HG03439 (cell line): ENCODE results near the gene HHATL.

Experiments
- ATAC-seq: cut with Tn5 transposase; IDR thresholded peaks from one replicate; pipeline ENCODE4 v1.9.1; 2021; ENCODE audit warnings: mild to moderate bottlenecking, moderate library complexity; ENCODE audit not compliant: unreplicated experiment

The HHATL gene

GRCh38 chr3:42654331-42655201, 48.0 kb downstream of the HHATL start:
- ATAC-seq: no peak

DNA sequence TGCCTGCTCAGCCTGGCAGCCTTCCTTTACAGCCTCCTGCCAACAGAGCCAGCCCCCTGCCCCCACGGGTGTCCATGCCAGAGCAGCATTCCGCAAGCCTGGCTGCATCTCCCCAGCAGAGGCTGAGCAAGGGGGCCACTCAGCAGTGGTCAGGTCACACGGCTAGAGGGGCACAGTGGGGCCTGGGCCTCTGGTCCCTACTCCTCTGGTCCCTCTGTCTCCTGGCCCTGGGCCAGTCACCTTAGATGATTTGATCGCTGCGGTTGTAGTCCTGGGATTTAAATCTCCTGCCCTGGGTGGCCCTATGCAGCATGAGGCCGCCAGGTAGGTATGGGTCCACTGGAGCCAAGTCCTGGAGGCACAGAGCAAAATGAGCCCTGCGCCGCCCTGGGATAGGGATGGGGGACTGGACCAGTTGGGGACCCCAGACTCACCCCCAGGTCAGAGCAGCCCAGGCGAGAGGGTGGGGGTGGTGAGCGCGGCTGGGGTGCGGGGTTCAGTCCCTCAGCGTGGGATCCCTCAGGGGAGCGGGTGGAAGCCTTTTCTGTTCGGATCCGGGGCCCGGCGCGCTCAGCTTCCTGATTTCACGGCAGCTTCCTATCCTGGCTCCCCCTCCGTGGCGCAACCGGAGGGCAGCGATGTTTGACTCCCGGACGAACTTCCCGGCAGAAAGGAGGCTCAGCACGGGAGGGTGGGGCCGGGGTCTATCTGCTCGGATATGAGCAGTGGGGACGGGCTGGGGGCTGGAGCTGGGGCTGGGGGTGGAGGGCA, 48.9 kb downstream of the HHATL start, which contains the start of gene ZBTB47:
Gene ZBTB47 (plus strand): TSS at position 138 of the 771 bp plus-strand sequence. CDS start 4,659 bp downstream, outside the sequence.
- ATAC-seq: no peak

DNA sequence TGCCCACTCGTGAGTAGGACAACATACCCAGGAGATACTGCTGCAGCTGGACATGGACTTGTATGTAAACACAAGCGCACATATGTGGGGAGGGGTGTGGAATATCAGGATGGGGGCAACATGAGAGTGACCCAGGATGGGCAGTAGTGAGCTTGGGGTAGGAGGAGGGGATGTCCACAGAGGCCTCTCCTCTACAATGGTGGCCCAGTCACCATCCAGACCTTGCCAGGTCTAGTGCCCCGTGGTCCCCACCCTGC, 49.4 kb downstream of the HHATL start:
- ATAC-seq: no peak

GRCh38 chr3:42652611-42653302, 49.8 kb downstream of the HHATL start:
- no peak for ATAC-seq

GRCh38 chr3:42652251-42652610, 50.4 kb downstream of the HHATL start:
- ATAC-seq: no peak

GRCh38 chr3:42651248-42652091, 51.1 kb downstream of the HHATL start:
- ATAC-seq: no peak

DNA sequence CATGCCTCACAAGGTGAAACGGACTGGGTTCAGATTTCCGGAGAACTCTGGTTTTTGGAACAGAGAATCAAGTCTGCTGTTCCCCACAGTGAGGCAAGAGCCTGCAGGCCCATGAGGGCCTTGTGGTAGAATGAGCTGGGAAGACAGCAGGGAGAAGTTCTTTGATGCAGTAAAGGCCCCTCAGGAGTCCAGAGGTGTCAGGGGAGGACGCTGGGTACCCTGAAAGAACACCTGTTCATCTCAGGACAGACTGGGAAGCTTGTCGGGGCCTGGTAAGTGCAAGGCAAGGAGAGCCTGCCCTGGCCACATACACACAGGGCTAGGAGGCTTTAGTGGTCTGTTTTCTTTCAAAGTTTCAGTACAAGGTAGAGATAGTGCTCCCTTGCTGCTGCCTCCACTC, 52.8 kb downstream of the HHATL start:
- ATAC-seq: no peak

DNA sequence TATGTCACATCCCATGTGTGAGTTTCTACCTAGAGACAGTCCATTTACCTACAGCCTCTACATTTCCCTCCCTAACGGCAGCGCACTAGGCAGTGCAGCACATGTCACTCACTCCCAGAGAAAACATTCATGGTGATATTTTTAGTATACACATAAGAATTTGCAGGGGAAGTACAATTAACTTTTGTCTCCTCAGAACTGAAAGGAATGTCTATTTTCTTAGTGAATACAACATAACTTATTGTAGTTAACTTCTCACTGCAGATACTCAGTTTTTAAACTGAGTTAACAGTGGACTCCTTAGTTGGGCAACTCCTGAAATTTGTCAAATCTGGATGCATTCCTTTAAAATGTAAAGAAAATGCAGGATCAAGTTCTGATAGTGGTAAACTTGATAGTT, 53.6 kb downstream of the HHATL start:
- no peak for ATAC-seq

GRCh38 chr3:42647821-42648459, 54.7 kb downstream of the HHATL start:
- no peak for ATAC-seq
